Epithelial cell of prostate (primary cell): Measurements from ENCODE around the gene CST4.
"Not testable (repeated sequence)": the region's sequence is repeated elsewhere in the genome, so short reads cannot be mapped to it uniquely, and the experiment has no call there.

Experiments
- DNase-seq: peaks from one replicate; pipeline ENCODE4 v3.0.0-alpha.2; 2011; ENCODE audit warnings: low read depth, low spot score
- H3K27ac ChIP-seq: fragments of 450-650 bp; 2 replicates; pipeline ENCODE4 v1.5.1; 2017; ENCODE audit warnings: mild to moderate bottlenecking

Gene CST4

DNA sequence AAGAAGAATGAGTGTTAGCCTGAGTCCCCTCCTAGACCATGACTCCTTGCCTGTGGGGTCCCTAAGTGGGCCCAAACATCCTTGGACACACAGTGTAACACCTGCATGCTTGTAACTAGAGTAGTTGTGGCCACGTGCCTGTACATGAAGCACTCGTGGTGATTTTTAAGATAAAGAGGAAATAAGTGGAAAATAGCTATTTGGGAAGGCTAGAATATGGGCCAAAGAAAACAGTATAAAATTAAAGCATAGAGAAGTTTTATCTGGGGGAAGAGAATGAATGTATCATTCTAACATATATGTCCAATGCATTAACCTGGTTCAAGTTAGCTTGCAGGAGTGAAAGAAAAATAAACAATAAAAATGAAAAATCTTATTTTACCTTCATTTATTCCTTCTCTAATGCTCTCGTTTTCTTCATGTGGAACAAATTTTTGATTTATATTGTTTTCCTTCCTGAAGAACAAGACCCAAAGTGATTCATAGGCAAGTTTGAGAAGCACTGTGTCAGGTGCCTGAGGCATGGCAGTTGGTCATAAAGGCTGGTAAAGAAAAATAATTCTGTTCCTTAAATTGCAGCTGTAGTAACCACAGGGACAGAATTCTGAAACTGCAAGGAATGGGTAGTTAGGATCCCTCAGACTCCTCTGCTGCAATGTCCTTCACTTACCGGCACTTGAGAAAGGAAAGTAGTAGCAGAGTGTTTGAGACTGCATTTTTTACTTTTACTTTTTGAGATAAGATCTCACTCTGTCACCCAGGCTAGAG is 42.5 kb downstream of the CST4 start:
- no peak overlapping the region for H3K27ac ChIP-seq

DNA sequence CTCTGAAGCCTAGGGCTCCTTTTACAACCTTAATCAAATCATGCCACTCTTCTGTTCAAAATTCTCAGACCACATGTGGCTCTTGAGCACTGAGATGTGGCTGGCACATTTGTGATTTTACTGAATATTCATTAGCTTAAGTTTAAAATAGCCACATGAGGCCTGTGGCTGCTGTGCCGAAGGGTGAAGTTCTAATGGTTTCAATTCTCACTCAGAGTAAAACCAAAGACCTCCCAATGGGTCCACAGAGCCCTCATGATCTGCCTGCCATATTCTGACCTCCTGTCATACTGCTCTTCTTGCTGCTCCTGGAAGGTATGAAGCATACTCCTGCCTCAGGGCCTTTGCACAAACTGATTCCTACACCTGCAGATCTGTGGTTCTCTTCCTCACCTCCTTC is 43.3 kb downstream of the CST4 start:
- H3K27ac ChIP-seq = no peak overlapping the region
- DNase-seq = no peak

More for the DNA sequence above, 42.5 kb downstream of the CST4 start:
- no peak for DNase-seq

DNA sequence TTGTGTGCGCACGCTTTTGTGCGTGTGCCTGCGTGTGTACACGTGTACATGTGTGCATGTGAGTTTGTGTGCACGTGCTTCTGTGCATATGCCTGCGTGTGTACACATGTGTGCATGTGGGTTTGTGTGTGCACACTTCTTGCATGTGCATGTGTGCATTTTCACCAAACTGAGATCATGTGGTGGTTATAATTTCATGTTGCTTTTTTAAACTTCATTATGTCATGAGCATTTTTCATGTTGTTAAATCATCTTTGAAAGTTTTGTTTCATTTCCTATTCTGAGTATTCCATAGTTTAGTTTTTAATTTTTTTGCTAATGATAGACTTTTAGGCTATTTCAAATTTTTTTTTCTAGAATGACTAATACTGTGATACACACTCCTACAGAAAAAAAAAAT is 44.7 kb downstream of the CST4 start:
- no peak for DNase-seq
- H3K27ac ChIP-seq = no peak overlapping the region

DNA sequence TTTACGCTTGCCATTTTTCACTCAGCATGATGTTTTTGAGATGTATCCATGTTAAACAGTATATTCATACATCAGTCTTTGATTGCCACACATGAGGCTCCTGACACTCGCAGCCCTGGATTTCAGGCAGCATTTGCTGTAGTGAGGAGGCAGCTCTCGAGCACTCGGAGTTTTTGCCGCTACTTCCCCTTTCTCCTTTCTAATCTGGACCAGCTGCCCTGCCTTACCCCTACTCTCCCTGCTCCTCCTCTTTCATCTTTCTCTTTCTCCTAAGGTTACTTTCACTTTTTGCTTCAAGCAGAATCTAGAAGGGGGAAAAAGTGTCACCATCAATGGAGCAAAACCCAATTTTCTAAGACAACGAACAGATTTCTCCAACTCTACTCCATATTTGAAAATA is 45.2 kb downstream of the CST4 start:
- no peak for DNase-seq
- no peak overlapping the region for H3K27ac ChIP-seq

DNA sequence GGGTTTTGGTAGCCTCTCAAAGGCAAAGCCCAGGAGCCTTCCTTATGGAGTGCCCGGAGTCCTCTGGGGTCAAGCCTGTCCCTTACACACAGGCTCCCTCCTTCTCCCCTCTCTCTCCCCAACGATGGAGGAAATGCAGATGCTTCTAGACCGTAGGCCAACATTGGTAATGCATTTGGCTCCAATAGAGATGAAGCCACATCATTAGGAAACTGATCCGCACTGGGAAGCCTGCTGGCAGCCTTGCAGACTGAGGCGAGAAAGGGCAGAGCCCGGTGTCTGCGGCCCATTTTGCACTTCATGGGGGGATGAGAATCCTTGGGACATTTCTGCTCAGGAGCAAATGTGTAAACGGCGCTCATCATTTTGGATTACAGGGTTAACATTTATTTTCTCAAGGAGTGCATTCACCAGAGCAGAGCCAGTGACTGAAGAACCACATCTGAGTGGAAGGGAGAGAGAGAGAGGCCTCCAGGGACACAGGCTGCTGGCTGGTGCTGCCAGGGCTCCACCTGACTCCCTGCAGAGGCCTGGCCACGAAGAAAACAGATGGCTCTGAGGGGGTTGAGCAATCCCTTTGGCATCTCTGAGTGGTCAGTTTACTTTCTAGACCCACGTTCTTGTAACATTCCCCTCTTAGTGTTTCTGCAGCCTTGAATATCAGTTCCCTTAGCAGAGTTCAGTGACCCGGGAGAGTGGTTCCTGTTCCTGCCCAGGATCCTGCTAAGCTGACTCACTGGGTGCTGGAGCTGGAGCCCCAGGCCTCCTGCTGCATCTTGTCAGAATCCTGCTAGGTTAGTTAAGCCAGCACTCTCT is 46.7 kb downstream of the CST4 start:
- DNase-seq = no peak
- H3K27ac ChIP-seq = peak overlapping the region; percentile 4

DNA sequence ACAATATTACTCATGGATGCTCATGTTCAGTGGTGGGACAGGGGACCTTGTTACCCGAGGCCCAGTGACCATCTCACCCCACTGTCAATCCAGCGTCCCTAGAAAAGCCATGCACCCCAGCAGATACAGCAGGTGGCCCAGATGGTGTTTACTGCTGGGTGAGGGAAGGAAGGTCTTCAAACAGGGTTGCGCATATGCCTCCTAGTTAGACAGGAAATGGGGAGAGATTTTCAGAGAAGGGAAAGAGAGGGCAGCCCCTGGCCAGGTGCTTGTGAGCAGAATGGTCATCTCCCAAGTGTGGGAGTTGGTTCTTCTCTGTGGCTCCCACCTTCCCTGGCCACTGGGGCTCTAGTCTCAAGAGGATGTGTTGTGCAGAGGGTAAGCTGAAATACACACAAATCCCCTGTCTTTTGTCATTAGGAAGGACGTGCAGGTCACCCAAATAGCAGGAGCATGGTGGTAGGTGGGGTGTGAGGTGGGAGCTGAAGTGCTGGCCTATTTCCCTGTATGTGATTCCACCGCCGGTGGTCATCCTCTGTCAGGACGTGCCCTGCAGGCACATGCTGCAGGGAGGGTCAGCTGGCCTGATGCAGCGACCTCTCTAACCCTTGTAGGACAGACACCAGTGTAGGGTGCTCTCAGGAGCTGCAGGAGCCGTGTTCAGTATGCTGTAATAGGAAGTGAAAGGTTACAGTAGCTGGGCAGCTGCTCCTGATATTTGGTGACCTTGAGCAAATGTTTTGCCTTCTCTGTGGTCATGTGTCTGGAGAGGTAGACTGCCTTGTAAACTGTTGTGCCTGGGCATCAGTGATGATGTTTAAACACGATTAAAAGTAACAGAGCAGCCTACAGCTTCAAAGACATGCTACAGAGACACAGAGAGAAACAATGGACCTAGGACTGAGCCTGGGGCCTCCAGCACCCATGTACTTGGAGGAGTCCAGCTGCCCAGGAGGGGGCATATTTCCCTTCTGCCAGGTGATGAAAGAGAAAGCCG is 47.9 kb downstream of the CST4 start:
- no peak for DNase-seq
- H3K27ac ChIP-seq = no peak overlapping the region

DNA sequence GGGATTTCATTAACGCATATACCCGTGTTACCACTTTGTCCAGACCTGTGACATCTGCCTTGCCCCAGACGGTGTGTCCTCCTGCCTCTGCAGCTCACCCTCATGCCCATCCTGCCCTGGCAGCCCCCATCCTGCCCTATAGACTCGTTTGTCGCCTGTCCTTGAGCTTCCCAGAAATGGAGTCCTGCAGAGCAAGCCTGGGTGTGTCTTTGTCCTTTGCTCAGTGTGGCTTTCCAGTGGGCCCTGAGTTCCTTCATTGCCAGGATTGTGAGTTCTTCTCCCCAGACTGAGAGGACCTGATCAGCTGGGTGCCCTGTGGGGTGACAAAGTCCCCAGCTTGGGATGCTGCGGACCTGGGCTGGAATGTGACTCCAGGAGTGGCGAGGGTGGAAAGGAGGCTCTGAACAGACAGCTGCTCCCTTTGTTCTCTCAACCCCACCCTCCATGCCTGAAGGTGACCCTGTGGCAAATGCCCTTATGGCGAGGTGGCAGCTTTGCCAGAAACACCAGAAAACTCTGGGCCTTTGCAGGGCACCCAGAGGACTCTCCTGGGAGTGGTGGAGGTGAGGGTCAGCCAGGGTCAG is 48.7 kb downstream of the CST4 start:
- peak overlapping the region; percentile 30 for H3K27ac ChIP-seq
- DNase-seq = no peak

DNA sequence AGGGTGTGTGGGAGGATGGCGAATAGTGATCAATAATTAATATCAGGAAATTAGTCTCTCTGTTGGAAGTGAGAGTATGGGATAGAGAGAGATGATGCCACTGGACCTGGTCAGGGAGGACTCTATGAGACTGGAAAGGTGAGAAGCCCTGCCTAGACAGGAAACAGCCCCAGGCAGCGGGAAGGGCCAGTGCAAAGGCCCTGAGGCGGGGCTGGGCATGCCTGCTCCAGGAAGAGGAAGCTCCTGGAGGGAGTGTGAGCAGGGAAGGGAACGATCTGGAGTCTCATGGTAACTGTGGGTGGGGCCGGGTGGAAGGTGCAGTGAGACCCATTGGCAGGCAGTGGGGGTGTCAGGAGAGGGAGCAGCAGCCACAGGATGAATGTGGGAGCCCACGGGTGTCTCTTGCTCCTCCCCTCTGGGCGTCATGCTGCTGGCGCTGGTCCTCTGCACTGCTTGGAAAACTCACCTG is 49.3 kb downstream of the CST4 start:
- no peak for DNase-seq

DNA sequence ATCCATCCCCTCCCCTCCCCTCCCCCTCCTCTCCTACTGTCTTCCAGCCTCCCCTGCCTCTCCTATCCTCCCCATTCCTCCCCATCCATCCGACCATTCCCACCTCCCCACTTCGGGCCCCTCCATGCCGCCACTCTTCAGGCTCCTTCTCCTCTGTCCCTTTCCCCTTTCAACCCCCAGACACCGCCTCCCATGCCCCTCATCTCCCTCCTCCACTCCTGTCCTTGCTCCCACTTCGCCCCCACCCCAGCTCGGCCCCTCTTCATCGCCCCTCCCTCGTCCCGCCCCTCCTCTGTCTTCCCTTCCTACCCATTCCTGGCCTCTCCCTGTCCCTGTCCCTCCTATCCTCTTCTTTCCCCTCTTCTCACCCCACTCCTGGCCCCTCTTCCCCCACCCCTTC is 50.5 kb downstream of the CST4 start:
- peak overlapping the region; percentile 30 for H3K27ac ChIP-seq
- DNase-seq = no peak

More for the DNA sequence above, 49.3 kb downstream of the CST4 start:
- H3K27ac ChIP-seq = peak overlapping the region; percentile 30

DNA sequence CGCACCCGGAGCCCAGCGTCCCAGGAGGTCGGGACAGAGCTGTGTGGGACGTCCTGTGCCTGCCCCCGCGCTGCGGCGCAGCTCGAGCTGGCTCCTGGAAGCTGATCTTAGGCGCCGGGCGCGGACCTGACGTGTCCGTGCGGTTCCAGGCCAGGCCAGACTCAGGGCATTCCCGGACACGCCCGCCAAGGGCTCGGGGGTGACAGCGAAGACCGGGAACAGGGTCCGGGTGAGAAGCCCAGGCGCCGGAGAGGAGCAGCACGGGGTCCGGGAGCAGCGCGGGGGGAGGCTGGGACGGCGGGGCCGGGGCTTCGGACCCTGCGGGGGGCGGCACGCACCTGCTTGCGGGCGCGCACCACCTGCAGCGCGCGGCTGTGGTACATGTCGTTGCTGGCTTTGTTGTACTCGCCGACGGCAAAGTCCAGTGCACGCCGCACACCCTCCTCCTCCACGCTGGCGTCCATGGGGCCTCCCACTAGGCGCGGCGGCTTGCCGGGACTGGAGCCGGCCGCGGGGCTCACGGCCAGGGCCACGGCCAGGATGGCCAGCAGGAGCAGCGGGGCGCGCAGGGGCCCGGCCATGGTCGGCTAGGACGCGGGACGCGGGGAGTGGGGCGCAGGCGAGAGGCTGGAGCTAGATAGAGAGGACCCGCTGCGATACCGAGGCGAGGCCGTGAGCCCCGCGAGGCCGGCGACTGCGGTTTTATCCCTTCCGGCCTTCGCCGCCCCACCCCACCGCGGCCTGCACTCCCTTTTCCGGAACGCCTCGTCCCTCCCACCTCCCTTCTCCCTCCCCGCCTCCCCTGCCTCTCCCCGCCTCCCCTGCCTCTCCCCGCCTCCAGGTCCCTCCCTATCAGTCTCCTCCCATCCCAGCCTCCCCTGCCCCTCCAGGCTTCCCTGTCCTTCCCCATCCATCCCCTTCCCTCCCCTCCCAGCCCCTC is 51.3 kb downstream of the CST4 start, which contains the start of gene CST3:
Gene CST3, minus strand, starts transcription at position 674 of the 940 bp plus-strand sequence. Its CDS starts 93 bp downstream, at position 581.
- DNase-seq = no peak
- peak within 1 kb of the TSS; percentile 88 for H3K27ac ChIP-seq

DNA sequence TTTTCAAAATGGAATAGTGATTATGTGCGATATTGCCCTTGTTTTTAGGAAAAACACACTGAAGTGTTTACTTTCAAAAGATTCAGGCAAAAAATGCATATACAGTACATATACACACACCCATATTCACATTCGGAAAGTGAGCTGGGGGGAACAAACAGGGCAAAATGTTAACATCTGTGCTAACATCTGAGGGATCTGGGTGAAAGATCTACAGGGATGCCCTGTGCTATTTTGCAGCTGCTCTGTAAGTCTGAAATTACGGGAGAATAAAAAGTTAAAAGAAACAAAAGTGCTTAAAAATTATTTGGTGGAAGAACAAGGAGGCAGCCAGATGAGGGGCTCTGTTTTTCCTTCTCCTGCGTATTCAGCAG is 51.9 kb downstream of the CST4 start:
- peak overlapping the region; percentile 88 for H3K27ac ChIP-seq
- DNase-seq = no peak

DNA sequence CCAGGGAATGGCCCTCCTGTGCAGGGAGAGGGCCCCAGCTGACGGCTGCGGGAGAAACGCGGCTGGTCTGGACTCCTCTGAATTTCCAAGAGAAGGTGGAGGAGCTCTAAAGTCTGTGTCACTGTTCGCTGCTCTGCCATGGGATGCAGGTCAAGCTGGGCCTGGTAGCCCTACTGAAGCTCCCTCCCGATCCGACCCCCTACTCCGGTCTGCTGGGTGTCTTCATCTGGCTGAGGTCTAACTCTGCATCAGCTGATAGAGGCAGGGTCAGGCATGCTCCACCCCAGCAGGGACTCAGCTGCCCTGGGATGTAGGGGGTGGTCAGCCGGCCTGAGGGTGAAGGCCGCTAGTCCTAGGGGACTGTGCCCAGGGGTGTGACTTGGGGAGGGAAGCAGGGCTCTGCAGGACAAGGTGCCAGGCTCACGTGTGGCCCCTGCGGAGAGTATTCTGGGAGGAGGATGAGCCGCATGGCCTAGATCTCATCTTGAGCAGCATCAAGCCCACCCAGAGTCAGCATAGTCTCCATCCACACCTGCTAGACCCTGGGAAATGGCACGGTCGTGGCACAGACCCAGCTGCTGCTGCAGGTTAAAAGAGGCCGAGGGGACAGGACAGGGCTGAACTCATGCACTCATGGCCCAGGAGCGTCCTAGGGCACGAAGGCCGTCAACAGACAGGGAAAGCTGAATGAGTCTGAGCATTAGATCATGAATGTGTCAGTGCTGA is 52.5 kb downstream of the CST4 start:
- DNase-seq = no peak
- H3K27ac ChIP-seq = peak overlapping the region; percentile 88

DNA sequence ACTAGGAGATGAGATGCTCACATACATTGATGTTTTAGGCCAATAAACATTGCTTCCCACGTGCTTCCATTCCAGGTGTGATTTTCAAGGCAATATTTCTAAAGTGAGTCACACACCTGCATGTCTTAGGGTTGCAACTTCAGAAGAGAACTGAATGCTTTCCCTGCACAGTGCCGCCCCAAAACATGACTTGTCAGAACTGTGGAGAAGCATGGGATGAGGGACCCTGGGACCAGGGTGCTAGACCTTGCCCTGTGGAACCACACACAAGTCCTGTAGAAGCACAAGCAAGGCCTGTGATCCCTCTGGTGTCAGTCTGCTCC is 53.1 kb downstream of the CST4 start:
- not testable (repeated sequence) for DNase-seq
- H3K27ac ChIP-seq = peak overlapping the region; percentile 88
